ENCODE data around the gene UCP3. TPM values are rescaled to one million over a fixed set of nuclear protein-coding genes. Genes with fewer than 3 reads are reported as not detected.
"Not testable (repeated sequence)": the region's sequence is repeated elsewhere in the genome, so short reads cannot be mapped to it uniquely, and the experiment has no call there.

Gene UCP3
- total and polyA plus RNA-seq, 3 experiments from 2014 or later = 0.36 to 2.9 (median 2.8) TPM

DNA sequence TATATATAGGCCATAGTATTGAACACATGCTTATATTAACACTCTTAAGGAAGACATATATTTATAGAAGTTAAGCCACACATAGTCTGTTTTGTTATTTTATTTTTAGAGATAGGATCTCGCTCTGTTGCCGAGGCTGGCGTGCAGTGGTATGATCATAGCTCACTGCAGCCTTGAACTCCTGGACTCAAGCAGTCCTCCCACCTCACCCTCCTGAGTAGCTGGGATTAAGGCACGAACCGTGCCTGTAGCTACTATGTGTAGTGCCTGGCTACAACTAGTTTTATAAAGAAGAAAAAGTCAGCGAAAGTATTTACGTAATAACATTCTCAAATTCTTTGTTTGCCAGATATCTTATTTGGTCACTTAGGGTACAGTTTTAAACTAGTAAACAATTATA, 20.7 kb downstream of the UCP3 start:
- Histone ChIP-seq H3K4me3 (ENCODE audit: low read length) (no peak overlapping the region), H3K9me3 (ENCODE audit: low read length) (no peaks in the 10 kb centered on the region), H3K4me1 (ENCODE audit: insufficient read depth, low read length) (peaks cover 24% of the 10 kb centered on the region), H3K36me3 (ENCODE audit: insufficient read depth, low read length) (no peaks in the 10 kb centered on the region), H3K27me3 (ENCODE audit: insufficient read depth, low read length, poor library complexity, severe bottlenecking) (no peaks in the 10 kb centered on the region), H3K27ac (ENCODE audit: low read depth, low read length) (no peak overlapping the region)
- Mint-ChIP-seq H3K4me3 (no peak overlapping the region), H3K27ac (no peak overlapping the region), H3K9me3 (no peaks in the 10 kb centered on the region), H3K27me3 (no peaks in the 10 kb centered on the region), H3K36me3 (peaks cover 0 to 1% (median 0%) of the 10 kb centered on the region in 3 donors), H3K4me1 (peaks cover 17 to 38% (median 33%) of the 10 kb centered on the region in 3 donors)
- ChIA-PET POLR2A (no interaction called here), CTCF (no interaction called here)
- DNase-seq = no peak

DNA sequence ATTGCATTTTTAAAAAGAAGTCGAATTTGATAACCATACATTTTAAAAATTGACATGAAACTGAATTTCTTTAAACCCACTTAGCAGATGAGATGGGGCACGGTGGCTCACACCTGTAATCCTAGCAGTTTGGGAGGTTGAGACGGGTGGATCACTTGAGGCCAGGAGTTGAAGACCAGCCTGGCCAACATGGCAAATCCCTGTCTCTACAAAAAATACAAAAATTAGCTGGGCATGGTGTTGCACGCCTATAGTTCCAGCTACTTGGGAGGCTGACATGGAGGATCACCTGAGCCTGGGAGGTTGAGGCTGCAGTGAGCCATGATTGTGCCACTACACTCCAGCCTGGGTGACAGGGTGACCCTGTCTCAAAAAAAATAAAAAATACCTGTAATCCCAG, 23.2 kb downstream of the UCP3 start:
- peak overlapping the region in 4 of 8 donors; percentile 24 to 46 (median 34) for H3K27ac Mint-ChIP-seq
- H3K27ac ChIP-seq (ENCODE audit: low read depth, low read length); POLR2A ChIA-PET: not testable (repeated sequence)

GRCh38 chr11:73983741-73984538, 24.9 kb downstream of the UCP3 start:
- Histone ChIP-seq H3K9me3 (ENCODE audit: low read length) (no peaks in the 10 kb centered on the region), H3K27ac (ENCODE audit: low read depth, low read length) (peak overlapping the region; percentile 95), H3K4me3 (ENCODE audit: low read length) (peak overlapping the region; percentile 97), H3K27me3 (ENCODE audit: insufficient read depth, low read length, poor library complexity, severe bottlenecking) (no peaks in the 10 kb centered on the region), H3K4me1 (ENCODE audit: insufficient read depth, low read length) (peaks cover 31% of the 10 kb centered on the region), H3K36me3 (ENCODE audit: insufficient read depth, low read length) (peaks cover 19% of the 10 kb centered on the region)
- DNase-seq = peak in 1 of 5 donors; percentile 50
- Mint-ChIP-seq H3K9me3 (peaks cover 0 to 4% (median 0%) of the 10 kb centered on the region in 5 donors), H3K4me1 (peaks cover 30 to 43% (median 33%) of the 10 kb centered on the region in 3 donors), H3K36me3 (peaks cover 17 to 41% (median 19%) of the 10 kb centered on the region in 3 donors), H3K27me3 (peaks cover 0 to 3% of the 10 kb centered on the region in 2 donors), H3K4me3 (peak overlapping the region; percentile 98 to 100 (median 99)), H3K27ac (peak overlapping the region; percentile 94 to 100 (median 100))
- ChIA-PET CTCF (interaction anchor here (1.0 to 5.6 kb wide), 4 partner anchors 10 to 21 kb away, joined by 3 to 40 read pairs (median 6); no protein-coding TSS in a partner anchor), POLR2A (interaction anchor here (0.5 to 6.8 kb wide), 4 partner anchors 11 to 256 kb away, joined by 3 to 150 read pairs (median 7); no protein-coding TSS in a partner anchor)

More for the DNA sequence above, 23.2 kb downstream of the UCP3 start:
- H3K9me3 Mint-ChIP-seq; H3K27me3 ChIP-seq (ENCODE audit: insufficient read depth, low read length, poor library complexity, severe bottlenecking); H3K4me3 ChIP-seq (ENCODE audit: low read length); CTCF ChIA-PET; H3K36me3 ChIP-seq (ENCODE audit: insufficient read depth, low read length); H3K9me3 ChIP-seq (ENCODE audit: low read length); H3K27me3 Mint-ChIP-seq: not testable (repeated sequence)
- peaks cover 7 to 26% (median 14%) of the 10 kb centered on the region in 3 donors for H3K36me3 Mint-ChIP-seq
- peaks cover 15% of the 10 kb centered on the region for H3K4me1 ChIP-seq (ENCODE audit: insufficient read depth, low read length)
- peaks cover 17 to 25% (median 20%) of the 10 kb centered on the region in 3 donors for H3K4me1 Mint-ChIP-seq
- H3K4me3 Mint-ChIP-seq = peak overlapping the region in 1 of 7 donors; percentile 31
- DNase-seq = peak in 1 of 5 donors; percentile 28

GRCh38 chr11:73982990-73983740, 25.7 kb downstream of the UCP3 start:
- H3K27me3 ChIP-seq (ENCODE audit: insufficient read depth, low read length, poor library complexity, severe bottlenecking) = no peaks in the 10 kb centered on the region
- H3K36me3 ChIP-seq (ENCODE audit: insufficient read depth, low read length) = peaks cover 27% of the 10 kb centered on the region
- H3K27ac ChIP-seq (ENCODE audit: low read depth, low read length) = peak overlapping the region; percentile 95
- Mint-ChIP-seq H3K9me3 (peaks cover 0 to 4% (median 0%) of the 10 kb centered on the region in 5 donors), H3K36me3 (peaks cover 20 to 49% (median 21%) of the 10 kb centered on the region in 3 donors), H3K4me3 (peak overlapping the region; percentile 98 to 100 (median 99)), H3K27ac (peak overlapping the region; percentile 94 to 100 (median 100)), H3K4me1 (peaks cover 38 to 50% (median 41%) of the 10 kb centered on the region in 3 donors), H3K27me3 (peaks cover 0 to 4% of the 10 kb centered on the region in 2 donors)
- no peaks in the 10 kb centered on the region for H3K9me3 ChIP-seq (ENCODE audit: low read length)
- peak; percentile 88 to 96 (median 91) for DNase-seq
- CTCF ChIA-PET = interaction anchor here (1.0 to 5.6 kb wide), 8 partner anchors 11 to 22 kb away, joined by 3 to 40 read pairs (median 6); no protein-coding TSS in a partner anchor
- H3K4me1 ChIP-seq (ENCODE audit: insufficient read depth, low read length) = peaks cover 39% of the 10 kb centered on the region
- peak overlapping the region; percentile 97 for H3K4me3 ChIP-seq (ENCODE audit: low read length)
- POLR2A ChIA-PET = interaction anchor here (1.0 to 6.8 kb wide), 8 partner anchors 12 to 187 kb away, joined by 3 to 150 read pairs (median 7); partner anchors contain the start of gene C2CD3

- H3K4me1 Mint-ChIP-seq = peaks cover 43 to 56% (median 47%) of the 10 kb centered on the region in 3 donors
Observed at GRCh38 chr11:73982595-73982989, 26.3 kb downstream of the UCP3 start, which contains the start of gene UCP2. Gene UCP2, minus strand, starts transcription at chr11:73982843. Its CDS starts 4,465 bp downstream, at chr11:73978378.

GRCh38 chr11:73981051-73981805, 27.7 kb downstream of the UCP3 start:
- H3K9me3 Mint-ChIP-seq = peaks cover 0 to 4% (median 0%) of the 10 kb centered on the region in 5 donors
- peak in 1 of 5 donors; percentile 37 for DNase-seq
- peaks cover 46% of the 10 kb centered on the region for H3K36me3 ChIP-seq (ENCODE audit: insufficient read depth, low read length)
- peaks cover 26 to 68% (median 32%) of the 10 kb centered on the region in 3 donors for H3K36me3 Mint-ChIP-seq
- H3K27me3 Mint-ChIP-seq = peaks cover 0 to 4% of the 10 kb centered on the region in 2 donors
- H3K27me3 ChIP-seq (ENCODE audit: insufficient read depth, low read length, poor library complexity, severe bottlenecking) = no peaks in the 10 kb centered on the region
- H3K4me3 Mint-ChIP-seq = peak overlapping the region; percentile 98 to 100 (median 99)
- H3K9me3 ChIP-seq (ENCODE audit: low read length) = no peaks in the 10 kb centered on the region
- peak overlapping the region; percentile 95 for H3K27ac ChIP-seq (ENCODE audit: low read depth, low read length)
- ChIA-PET POLR2A (interaction anchor here (1.0 to 6.8 kb wide), 10 partner anchors 10 to 210 kb away, joined by 3 to 150 read pairs (median 8); no protein-coding TSS in a partner anchor), CTCF (interaction anchor here (1.1 to 7.7 kb wide), 6 partner anchors 10 to 27 kb away, joined by 4 to 48 read pairs (median 22); no protein-coding TSS in a partner anchor)
- peaks cover 56 to 70% (median 60%) of the 10 kb centered on the region in 3 donors for H3K4me1 Mint-ChIP-seq
- H3K27ac Mint-ChIP-seq = peak overlapping the region; percentile 94 to 100 (median 99)
- H3K4me3 ChIP-seq (ENCODE audit: low read length) = peak overlapping the region; percentile 97
- peaks cover 58% of the 10 kb centered on the region for H3K4me1 ChIP-seq (ENCODE audit: insufficient read depth, low read length)

More at GRCh38 chr11:73982595-73982989, 26.3 kb downstream of the UCP3 start, which contains the start of gene UCP2:
- Mint-ChIP-seq H3K9me3 (peaks cover 0 to 4% (median 0%) of the 10 kb centered on the region in 5 donors), H3K4me3 (peak within 1 kb of the TSS; percentile 98 to 100 (median 99)), H3K27me3 (peaks cover 0 to 4% of the 10 kb centered on the region in 2 donors), H3K27ac (peak within 1 kb of the TSS; percentile 94 to 100 (median 100)), H3K36me3 (peaks cover 20 to 54% (median 23%) of the 10 kb centered on the region in 3 donors)
- Histone ChIP-seq H3K36me3 (ENCODE audit: insufficient read depth, low read length) (peaks cover 33% of the 10 kb centered on the region), H3K4me3 (ENCODE audit: low read length) (peak within 1 kb of the TSS; percentile 97), H3K4me1 (ENCODE audit: insufficient read depth, low read length) (peaks cover 45% of the 10 kb centered on the region), H3K9me3 (ENCODE audit: low read length) (no peaks in the 10 kb centered on the region), H3K27me3 (ENCODE audit: insufficient read depth, low read length, poor library complexity, severe bottlenecking) (no peaks in the 10 kb centered on the region), H3K27ac (ENCODE audit: low read depth, low read length) (peak within 1 kb of the TSS; percentile 95)
- ChIA-PET CTCF (interaction anchor here (1.0 to 5.6 kb wide), 6 partner anchors 9 to 23 kb away, joined by 3 to 40 read pairs (median 6); no protein-coding TSS in a partner anchor), POLR2A (interaction anchor here (0.7 to 6.8 kb wide), 8 partner anchors 12 to 1999 kb away, joined by 3 to 150 read pairs (median 5); partner anchors contain the start of gene C2CD3)
- DNase-seq = peak; percentile 72 to 88 (median 80)
